Mesodermal cell (in vitro differentiated cells): Measurements from ENCODE around the gene FGD3.
"Not testable (repeated sequence)": the region's sequence is repeated elsewhere in the genome, so short reads cannot be mapped to it uniquely, and the experiment has no call there.

Experiments used
- H3K27ac ChIP-seq: 2 replicates; pipeline ENCODE4 v1.7.0; 2013; ENCODE audit warnings: mild to moderate bottlenecking, low read depth, low read length, moderate library complexity; ENCODE audit not compliant: severe bottlenecking
- H3K36me3 ChIP-seq: 2 replicates; pipeline ENCODE4 v1.7.1; 2013; ENCODE audit warnings: mild to moderate bottlenecking, low read length, moderate library complexity; ENCODE audit not compliant: control insufficient read depth, insufficient read depth
- H3K4me1 ChIP-seq: one replicate; pipeline ENCODE4 v1.7.1; 2013; ENCODE audit warnings: mild to moderate bottlenecking, low read length; ENCODE audit not compliant: insufficient read depth, control insufficient read depth, poor library complexity, severe bottlenecking
- H3K4me3 ChIP-seq: 2 replicates; pipeline ENCODE4 v1.7.0; 2013; ENCODE audit warnings: low read length, control low read depth, mild to moderate bottlenecking; ENCODE audit not compliant: insufficient read depth, poor library complexity, severe bottlenecking; ENCODE audit errors: extremely low read depth
- H3K9me3 ChIP-seq: 2 replicates; pipeline ENCODE4 v1.7.1; 2013; ENCODE audit warnings: mild to moderate bottlenecking, low read length, moderate library complexity; ENCODE audit not compliant: control insufficient read depth
- WGBS, 2 experiments: methylation state at CpG; one replicate each; pipeline ENCODE4 v1.1.5; 2013; ENCODE audit warnings: missing lambda C conversion rate in 2 of 2; ENCODE audit not compliant: insufficient coverage in 2 of 2; 5-methylcytosine and 5-hydroxymethylcytosine counted together

FGD3 gene

GRCh38 chr9:93010704-93011103, 63.4 kb downstream of the FGD3 start:
- H3K36me3 ChIP-seq, result no peaks in the 10 kb centered on the region
- 79 to 92% methylated on average over 2 of the region's 4 CpGs for WGBS, 2 experiments

GRCh38 chr9:93011114-93011513, 63.8 kb downstream of the FGD3 start:
- Histone ChIP-seq H3K4me1 (no peaks in the 10 kb centered on the region), H3K36me3 (no peaks in the 10 kb centered on the region), H3K9me3 (no peaks in the 10 kb centered on the region), H3K27ac (no peak overlapping the region), H3K4me3 (no peak overlapping the region)
- WGBS, 2 experiments, result 89 to 91% methylated on average over 5 to 6 of the region's 8 CpGs

More at GRCh38 chr9:93010704-93011103, 63.4 kb downstream of the FGD3 start:
- Histone ChIP-seq H3K27ac (no peak overlapping the region), H3K4me1 (no peaks in the 10 kb centered on the region), H3K4me3 (no peak overlapping the region), H3K9me3 (no peaks in the 10 kb centered on the region)

- Histone ChIP-seq H3K36me3 (no peaks in the 10 kb centered on the region), H3K4me3 (no peak overlapping the region), H3K4me1 (no peaks in the 10 kb centered on the region), H3K9me3 (no peaks in the 10 kb centered on the region), H3K27ac (no peak overlapping the region)
- 94 to 96% methylated on average over 14 of the region's 14 CpGs for WGBS, 2 experiments
These were observed 65.9 kb downstream of the FGD3 start for GRCh38 chr9:93012963-93013855.

- Histone ChIP-seq H3K4me3 (no peak overlapping the region), H3K4me1 (no peaks in the 10 kb centered on the region)
- WGBS, 2 experiments, result 86 to 91% methylated on average over 7 of the region's 13 CpGs
These were observed 66.7 kb downstream of the FGD3 start for GRCh38 chr9:93013856-93014582.

GRCh38 chr9:93015190-93015589, 67.9 kb downstream of the FGD3 start:
- not testable (repeated sequence) for H3K36me3 ChIP-seq, H3K9me3 ChIP-seq, H3K27ac ChIP-seq, H3K4me3 ChIP-seq, H3K4me1 ChIP-seq
- 76 to 91% methylated on average over 6 to 7 of the region's 10 CpGs for WGBS, 2 experiments

More at GRCh38 chr9:93013856-93014582, 66.7 kb downstream of the FGD3 start:
- H3K27ac ChIP-seq, result no peak overlapping the region
- H3K9me3 ChIP-seq, result no peaks in the 10 kb centered on the region
- no peaks in the 10 kb centered on the region for H3K36me3 ChIP-seq

GRCh38 chr9:93017621-93018020, 70.3 kb downstream of the FGD3 start:
- no peak overlapping the region for H3K27ac ChIP-seq

GRCh38 chr9:93020151-93020550, 72.8 kb downstream of the FGD3 start:
- H3K4me1 ChIP-seq, result no peaks in the 10 kb centered on the region
- no peaks in the 10 kb centered on the region for H3K9me3 ChIP-seq
- H3K4me3 ChIP-seq, result no peak overlapping the region
- no peaks in the 10 kb centered on the region for H3K36me3 ChIP-seq
- no peak overlapping the region for H3K27ac ChIP-seq
- 89 to 93% methylated on average over 8 of the region's 11 CpGs for WGBS, 2 experiments

More at GRCh38 chr9:93017621-93018020, 70.3 kb downstream of the FGD3 start:
- H3K4me3 ChIP-seq, result no peak overlapping the region
- H3K9me3 ChIP-seq, result no peaks in the 10 kb centered on the region
- 93 to 98% methylated on average over 6 of the region's 9 CpGs for WGBS, 2 experiments
- no peaks in the 10 kb centered on the region for H3K4me1 ChIP-seq
- no peaks in the 10 kb centered on the region for H3K36me3 ChIP-seq

GRCh38 chr9:93020771-93021670, 73.7 kb downstream of the FGD3 start:
- 82 to 83% methylated on average over 16 to 17 of the region's 27 CpGs for whole genome bisulfite sequencing, 2 experiments
- no peak overlapping the region for H3K4me3 ChIP-seq

GRCh38 chr9:93022066-93022465, 74.7 kb downstream of the FGD3 start:
- WGBS, 2 experiments, result 92% methylated on average over 8 to 9 of the region's 9 CpGs
- H3K27ac ChIP-seq, result no peak overlapping the region

More at GRCh38 chr9:93020771-93021670, 73.7 kb downstream of the FGD3 start:
- no peak overlapping the region for H3K27ac ChIP-seq
- no peaks in the 10 kb centered on the region for H3K9me3 ChIP-seq
- H3K4me1 ChIP-seq, result no peaks in the 10 kb centered on the region
- no peaks in the 10 kb centered on the region for H3K36me3 ChIP-seq

More at GRCh38 chr9:93022066-93022465, 74.7 kb downstream of the FGD3 start:
- no peaks in the 10 kb centered on the region for H3K4me1 ChIP-seq
- H3K36me3 ChIP-seq, result no peaks in the 10 kb centered on the region
- H3K9me3 ChIP-seq, result no peaks in the 10 kb centered on the region
- H3K4me3 ChIP-seq, result no peak overlapping the region
